Panc1 (cell line): Measurements from ENCODE around the gene IFNG-AS1. TPM values are rescaled to one million over a fixed set of nuclear protein-coding genes. Genes with fewer than 3 reads are reported as not detected.

Experiments used
- ATAC-seq: fragments of 200-7000 bp; cut with Tn5 transposase; 2 replicates; pipeline ENCODE4 v1.9.1; 2020; ENCODE audit warnings: mild to moderate bottlenecking, moderate library complexity
- BruUV-seq: library from RNA; stranded (reverse); fragments of 400-500 nt; replicated peaks from 2 replicates; lab custom pipeline; 2021; lab: Mats Ljungman, UMichigan
- CTCF ChIA-PET: fragments of 300-600 bp; sonication (Branson Sonifier 250); formaldehyde crosslinking; loops from one replicate; lab custom pipeline; 2022; ENCODE audit warnings: antibody characterized with exemption; lab: Charles Lee
- POLR2A ChIA-PET: fragments of 300-600 bp; sonication (Branson Sonifier 250); formaldehyde crosslinking; loops from one replicate; lab custom pipeline; 2022; ENCODE audit warnings: antibody characterized with exemption; lab: Charles Lee
- DNase-seq: peaks from one replicate; pipeline ENCODE4 v3.0.0-alpha.2; 2010; ENCODE audit warnings: low read depth, low spot score
- H3K27ac ChIP-seq: 2 replicates; pipeline ENCODE4 v1.5.1; 2011; ENCODE audit warnings: mild to moderate bottlenecking, low read length, inconsistent platforms
- H3K27me3 ChIP-seq: fragments of 200-500 bp; sonication (Bioruptor generic); 2 replicates; pipeline ENCODE4 v1.6.0; 2014; ENCODE audit warnings: low read length, inconsistent platforms; ENCODE audit not compliant: control insufficient read depth, insufficient read depth
- H3K36me3 ChIP-seq: fragments of 200-500 bp; sonication (Bioruptor generic); 2 replicates; pipeline ENCODE4 v1.5.1; 2014; ENCODE audit warnings: inconsistent platforms, mild to moderate bottlenecking, low read length, moderate library complexity; ENCODE audit not compliant: control insufficient read depth, insufficient read depth
- H3K4me1 ChIP-seq: 2 replicates; pipeline ENCODE4 v1.5.1; 2011; ENCODE audit warnings: inconsistent platforms, mild to moderate bottlenecking, low read length, moderate library complexity; ENCODE audit not compliant: control insufficient read depth, insufficient read depth
- H3K4me3 ChIP-seq, 2 experiments: 2 replicates each; pipeline ENCODE4 v1.5.1; 2011 to 2012; ENCODE audit warnings: low read depth in 2 of 2, low read length in 2 of 2, mild to moderate bottlenecking in 2 of 2, inconsistent platforms in 1 of 2, moderate library complexity in 1 of 2
- H3K9me3 ChIP-seq: fragments of 200-500 bp; sonication (Bioruptor generic); 2 replicates; pipeline ENCODE4 v1.5.1; 2014; ENCODE audit warnings: low read depth, mild to moderate bottlenecking, inconsistent platforms, low read length, moderate library complexity; ENCODE audit not compliant: control insufficient read depth, insufficient read depth
- POLR2AphosphoS5 ChIP-seq: IDR thresholded peaks from 2 replicates; pipeline ENCODE4 v1.6.1; 2012; ENCODE audit warnings: mild to moderate bottlenecking, low read depth, low read length, moderate library complexity
- SIN3A ChIP-seq: IDR thresholded peaks from 2 replicates; pipeline ENCODE4 v1.6.1; 2012; ENCODE audit warnings: low read depth, mild to moderate bottlenecking, low read length, moderate library complexity, borderline replicate concordance; ENCODE audit not compliant: insufficient read depth
- TCF7L2 ChIP-seq: IDR thresholded peaks from 2 replicates; pipeline ENCODE4 v1.6.1; 2011; ENCODE audit warnings: mild to moderate bottlenecking, low read depth, low read length, inconsistent platforms
- in situ Hi-C: cut with HindIII; loops from 2 replicates; pipeline ENCODE4 v1.10.0; 2016; ENCODE audit warnings: low sequenced_read_pairs, low pct_unique_long_range_greater_than_20kb
- intact Hi-C: fragments of 100-400 bp; cut with micrococcal nuclease; formaldehyde crosslinking; loops from one replicate; pipeline ENCODE4 v1.10.0; 2022; ENCODE audit not compliant: unreplicated experiment
- total RNA-seq: library from RNA; stranded (reverse); gene quantifications from one replicate; pipeline ENCODE4 v1.2.1, GENCODE V29; 2021; ENCODE audit not compliant: unreplicated experiment
- TF ChIP-seq, protein P1 (sequence below), 2 experiments: IDR thresholded peaks; 2 replicates each; pipeline ENCODE4 v1.6.1; 2011 to 2012; ENCODE audit warnings: low read depth in 2 of 2, control low read depth in 1 of 2, low read length in 1 of 2, mild to moderate bottlenecking in 1 of 2, moderate library complexity in 1 of 2; ENCODE audit not compliant: insufficient read depth in 1 of 2
- TF ChIP-seq, protein P2 (sequence below): fragments of 450-650 bp; IDR thresholded peaks from 2 replicates; pipeline ENCODE4 v1.5.1; 2017; ENCODE audit warnings: mild to moderate bottlenecking

The IFNG-AS1 gene
- total RNA-seq, 1 experiment from 2014 or later, result not detected

DNA sequence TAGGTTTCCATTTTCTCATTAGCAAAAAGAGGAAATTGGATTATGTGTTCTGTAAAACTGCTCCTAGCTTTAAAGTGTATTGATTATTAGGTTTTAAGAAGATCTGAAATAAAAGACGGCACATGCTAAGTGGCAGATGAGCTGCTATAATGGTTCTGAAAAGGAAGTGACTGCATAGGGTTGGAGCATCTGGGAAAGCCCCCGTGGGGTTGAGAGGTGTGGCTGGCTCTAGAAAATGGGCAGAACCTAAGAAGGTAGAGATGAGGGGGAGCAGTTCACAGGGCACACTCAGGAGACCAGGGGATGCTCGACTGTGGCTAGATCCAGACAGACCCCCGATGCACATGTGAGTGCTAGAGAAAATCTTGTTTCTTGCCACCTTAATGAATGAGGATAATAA, 1.9 kb downstream of the IFNG-AS1 start:
- intact Hi-C loops (no loop called here), in situ Hi-C loops (no loop called here)
- no peaks in the 10 kb centered on the region for H3K4me1 ChIP-seq
- H3K4me3 ChIP-seq, result no peak overlapping the region
- TF ChIP-seq SIN3A (no peak), POLR2AphosphoS5 (no peak), TCF7L2 (no peak)
- TF ChIP-seq, protein P1, sequence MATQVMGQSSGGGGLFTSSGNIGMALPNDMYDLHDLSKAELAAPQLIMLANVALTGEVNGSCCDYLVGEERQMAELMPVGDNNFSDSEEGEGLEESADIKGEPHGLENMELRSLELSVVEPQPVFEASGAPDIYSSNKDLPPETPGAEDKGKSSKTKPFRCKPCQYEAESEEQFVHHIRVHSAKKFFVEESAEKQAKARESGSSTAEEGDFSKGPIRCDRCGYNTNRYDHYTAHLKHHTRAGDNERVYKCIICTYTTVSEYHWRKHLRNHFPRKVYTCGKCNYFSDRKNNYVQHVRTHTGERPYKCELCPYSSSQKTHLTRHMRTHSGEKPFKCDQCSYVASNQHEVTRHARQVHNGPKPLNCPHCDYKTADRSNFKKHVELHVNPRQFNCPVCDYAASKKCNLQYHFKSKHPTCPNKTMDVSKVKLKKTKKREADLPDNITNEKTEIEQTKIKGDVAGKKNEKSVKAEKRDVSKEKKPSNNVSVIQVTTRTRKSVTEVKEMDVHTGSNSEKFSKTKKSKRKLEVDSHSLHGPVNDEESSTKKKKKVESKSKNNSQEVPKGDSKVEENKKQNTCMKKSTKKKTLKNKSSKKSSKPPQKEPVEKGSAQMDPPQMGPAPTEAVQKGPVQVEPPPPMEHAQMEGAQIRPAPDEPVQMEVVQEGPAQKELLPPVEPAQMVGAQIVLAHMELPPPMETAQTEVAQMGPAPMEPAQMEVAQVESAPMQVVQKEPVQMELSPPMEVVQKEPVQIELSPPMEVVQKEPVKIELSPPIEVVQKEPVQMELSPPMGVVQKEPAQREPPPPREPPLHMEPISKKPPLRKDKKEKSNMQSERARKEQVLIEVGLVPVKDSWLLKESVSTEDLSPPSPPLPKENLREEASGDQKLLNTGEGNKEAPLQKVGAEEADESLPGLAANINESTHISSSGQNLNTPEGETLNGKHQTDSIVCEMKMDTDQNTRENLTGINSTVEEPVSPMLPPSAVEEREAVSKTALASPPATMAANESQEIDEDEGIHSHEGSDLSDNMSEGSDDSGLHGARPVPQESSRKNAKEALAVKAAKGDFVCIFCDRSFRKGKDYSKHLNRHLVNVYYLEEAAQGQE (IDR thresholded peaks at IDR 0.05; ENCODE audit: insufficient read depth in 1 of 2, low read depth in 2 of 2, low read length in 1 of 2), result no peak
- TF ChIP-seq, protein P2, sequence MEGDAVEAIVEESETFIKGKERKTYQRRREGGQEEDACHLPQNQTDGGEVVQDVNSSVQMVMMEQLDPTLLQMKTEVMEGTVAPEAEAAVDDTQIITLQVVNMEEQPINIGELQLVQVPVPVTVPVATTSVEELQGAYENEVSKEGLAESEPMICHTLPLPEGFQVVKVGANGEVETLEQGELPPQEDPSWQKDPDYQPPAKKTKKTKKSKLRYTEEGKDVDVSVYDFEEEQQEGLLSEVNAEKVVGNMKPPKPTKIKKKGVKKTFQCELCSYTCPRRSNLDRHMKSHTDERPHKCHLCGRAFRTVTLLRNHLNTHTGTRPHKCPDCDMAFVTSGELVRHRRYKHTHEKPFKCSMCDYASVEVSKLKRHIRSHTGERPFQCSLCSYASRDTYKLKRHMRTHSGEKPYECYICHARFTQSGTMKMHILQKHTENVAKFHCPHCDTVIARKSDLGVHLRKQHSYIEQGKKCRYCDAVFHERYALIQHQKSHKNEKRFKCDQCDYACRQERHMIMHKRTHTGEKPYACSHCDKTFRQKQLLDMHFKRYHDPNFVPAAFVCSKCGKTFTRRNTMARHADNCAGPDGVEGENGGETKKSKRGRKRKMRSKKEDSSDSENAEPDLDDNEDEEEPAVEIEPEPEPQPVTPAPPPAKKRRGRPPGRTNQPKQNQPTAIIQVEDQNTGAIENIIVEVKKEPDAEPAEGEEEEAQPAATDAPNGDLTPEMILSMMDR, result no peak
- no peaks in the 10 kb centered on the region for H3K36me3 ChIP-seq
- DNase-seq (no peak), ATAC-seq (no peak)
- H3K27ac ChIP-seq, result no peak overlapping the region
- H3K9me3 ChIP-seq, result no peaks in the 10 kb centered on the region
- POLR2A ChIA-PET, result no interaction called here
- CTCF ChIA-PET, result no interaction called here
- H3K27me3 ChIP-seq, result peaks cover 11% of the 10 kb centered on the region
- BruUV-seq, result no TSS peak

DNA sequence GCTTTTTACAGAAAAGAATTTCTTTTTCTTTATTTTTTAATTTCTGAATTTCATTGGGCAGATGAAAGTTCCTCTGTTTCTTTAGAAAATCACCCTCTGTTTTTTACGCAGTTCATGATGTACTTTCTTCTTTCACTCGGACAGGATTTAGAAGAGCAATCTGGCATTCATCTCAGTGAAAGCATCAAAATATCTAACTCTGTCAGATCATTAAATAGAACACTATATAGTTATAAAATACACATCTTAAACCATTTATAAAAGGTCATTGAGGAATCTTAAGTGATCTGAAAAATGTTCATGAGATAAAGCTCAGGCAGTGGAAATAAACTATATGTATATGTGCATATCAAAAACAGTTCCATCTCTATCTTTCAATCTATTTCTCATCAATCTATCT, 3.9 kb downstream of the IFNG-AS1 start:
- no peak overlapping the region for H3K27ac ChIP-seq
- POLR2A ChIA-PET, result no interaction called here
- intact Hi-C loops, result no loop called here
- CTCF ChIA-PET, result no interaction called here
- H3K36me3 ChIP-seq, result no peaks in the 10 kb centered on the region
- peaks cover 14% of the 10 kb centered on the region for H3K27me3 ChIP-seq
- no TSS peak for BruUV-seq
- H3K9me3 ChIP-seq, result no peaks in the 10 kb centered on the region
- in situ Hi-C loops, result no loop called here
- H3K4me1 ChIP-seq, result no peaks in the 10 kb centered on the region
- no peak for TF ChIP-seq POLR2AphosphoS5
- TF ChIP-seq, protein P2, result no peak
- TF ChIP-seq, protein P1 (IDR thresholded peaks at IDR 0.05; ENCODE audit: insufficient read depth in 1 of 2, low read depth in 2 of 2, low read length in 1 of 2), result no peak
- TF ChIP-seq SIN3A, result no peak
- TF ChIP-seq TCF7L2, result no peak
- DNase-seq (no peak), ATAC-seq (no peak)
- H3K4me3 ChIP-seq, result no peak overlapping the region
